GM11168 (cell line): ENCODE results near the gene IL17RD.

Source experiments
- in situ Hi-C: fragments of 300-500 bp; cut with MboI; formaldehyde crosslinking; loops from one replicate; pipeline ENCODE4 v1.12.0; 2022; ENCODE audit warnings: low sequenced_read_pairs; ENCODE audit not compliant: unreplicated experiment

IL17RD gene

GRCh38 chr3:57076422-57076951 is 88.7 kb downstream of the IL17RD start:
- in situ Hi-C loops = no loop called here

GRCh38 chr3:57074135-57074534 is 91.0 kb downstream of the IL17RD start:
- in situ Hi-C loops = no loop called here

DNA sequence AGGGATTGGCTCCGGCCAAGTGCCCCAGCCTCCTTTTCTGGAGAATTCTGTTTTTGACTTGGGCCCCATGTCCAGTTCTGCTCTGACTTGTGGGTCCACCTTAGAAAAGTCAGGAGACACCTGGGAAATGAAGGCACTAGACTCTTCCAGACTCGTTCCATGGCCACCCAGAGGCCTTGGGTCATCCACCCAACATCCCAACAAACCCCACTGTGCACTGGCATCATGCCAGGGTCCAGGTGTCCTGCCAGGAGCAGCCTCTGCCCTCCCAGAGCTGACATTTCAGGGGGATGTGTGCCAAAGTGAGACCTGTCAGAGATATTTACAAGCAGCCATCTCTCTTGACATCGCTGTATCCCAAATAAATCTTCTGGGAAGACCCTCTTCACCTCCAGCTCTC is 91.5 kb downstream of the IL17RD start:
- in situ Hi-C loops = no loop called here

GRCh38 chr3:57069503-57069902 is 95.7 kb downstream of the IL17RD start:
- in situ Hi-C loops = no loop called here

DNA sequence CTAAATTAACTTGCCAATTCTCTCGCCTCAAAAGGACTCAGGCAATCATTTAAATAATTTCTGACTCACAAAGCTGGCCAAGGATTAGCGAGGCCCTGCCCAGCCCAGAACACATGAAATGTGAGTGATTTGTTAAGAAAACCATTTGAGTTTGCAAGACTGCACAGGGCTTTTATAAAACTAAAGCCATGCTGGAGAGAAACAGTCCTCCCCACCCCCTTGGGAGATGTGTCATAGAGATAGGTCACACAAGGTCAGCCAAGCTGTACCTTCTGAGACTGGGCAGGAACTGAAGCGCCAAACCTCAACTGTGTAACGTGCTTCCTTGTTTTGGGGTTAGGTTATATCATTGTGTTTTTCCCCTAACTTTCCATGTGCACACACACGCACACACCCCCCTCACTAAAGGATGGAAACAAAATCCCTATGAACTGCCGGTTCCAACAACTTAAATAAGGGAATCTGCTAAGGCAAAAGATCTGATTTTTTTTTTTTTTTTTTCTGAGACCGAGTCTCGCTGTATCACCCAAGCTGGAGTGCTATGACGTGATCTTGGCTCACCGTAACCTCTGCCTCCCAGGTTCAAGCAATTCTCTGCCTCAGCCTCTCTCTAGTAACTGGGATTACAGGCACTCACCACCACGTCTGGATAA is 96.6 kb downstream of the IL17RD start:
- in situ Hi-C loops = no loop called here

DNA sequence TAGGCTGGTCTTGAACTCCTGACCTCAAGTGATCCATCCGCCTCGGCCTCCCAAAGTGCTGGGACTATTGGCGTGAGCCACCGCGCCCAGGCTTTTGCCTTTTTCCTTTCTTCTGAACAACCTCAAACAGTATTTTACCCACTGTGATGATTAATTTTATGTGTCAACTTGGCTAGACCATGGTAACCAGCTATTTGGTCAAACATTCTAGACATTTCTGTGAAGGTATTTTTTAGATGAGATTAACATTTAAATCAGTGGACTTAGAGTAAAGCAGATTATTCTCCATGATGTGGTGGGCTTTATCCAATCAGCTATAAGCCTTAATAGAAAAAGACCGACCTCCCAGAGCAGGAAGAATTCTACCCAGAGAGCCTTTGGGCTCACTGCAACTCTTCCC is 98.7 kb downstream of the IL17RD start:
- in situ Hi-C loops = no loop called here

DNA sequence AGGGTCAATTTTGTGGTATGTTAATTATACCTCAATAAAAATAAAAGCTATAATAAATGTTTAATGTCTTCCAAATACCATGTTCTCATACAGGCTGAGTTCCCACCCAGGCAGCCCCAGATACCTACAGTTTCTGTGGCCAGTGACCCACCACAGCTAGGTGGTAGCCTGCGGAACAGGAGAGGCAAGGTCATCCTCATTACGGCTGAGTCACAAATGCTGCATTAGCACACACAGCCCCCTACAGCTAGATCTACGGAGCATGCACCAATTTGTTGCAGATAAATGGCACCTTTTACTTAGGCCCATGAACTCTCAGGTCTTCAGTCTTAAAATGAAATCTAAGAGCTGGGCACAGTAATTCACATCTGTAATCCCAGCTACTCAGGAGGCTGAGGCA is 99.6 kb downstream of the IL17RD start:
- in situ Hi-C loops = no loop called here

DNA sequence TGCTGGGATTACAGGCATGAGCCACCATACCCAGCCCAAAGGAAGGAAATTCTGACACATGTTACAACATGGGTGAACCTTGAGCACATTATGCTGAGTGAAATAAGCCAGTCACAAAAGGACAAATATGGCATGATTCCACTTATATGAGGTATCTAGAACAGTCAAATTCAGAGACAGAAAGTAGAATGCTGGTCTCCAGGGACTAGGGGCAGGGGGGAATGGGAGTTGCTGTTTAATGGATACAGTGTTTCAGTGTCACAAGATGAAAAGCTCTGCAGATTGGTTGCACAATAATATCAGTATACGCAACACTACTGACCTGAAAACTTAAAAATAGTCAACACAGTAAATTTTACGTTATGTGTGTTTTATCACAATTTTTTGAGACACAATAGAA is 100.6 kb downstream of the IL17RD start:
- in situ Hi-C loops = no loop called here

- in situ Hi-C loops = no loop called here
Measured at GRCh38 chr3:57064001-57064400, 101.2 kb downstream of the IL17RD start.

DNA sequence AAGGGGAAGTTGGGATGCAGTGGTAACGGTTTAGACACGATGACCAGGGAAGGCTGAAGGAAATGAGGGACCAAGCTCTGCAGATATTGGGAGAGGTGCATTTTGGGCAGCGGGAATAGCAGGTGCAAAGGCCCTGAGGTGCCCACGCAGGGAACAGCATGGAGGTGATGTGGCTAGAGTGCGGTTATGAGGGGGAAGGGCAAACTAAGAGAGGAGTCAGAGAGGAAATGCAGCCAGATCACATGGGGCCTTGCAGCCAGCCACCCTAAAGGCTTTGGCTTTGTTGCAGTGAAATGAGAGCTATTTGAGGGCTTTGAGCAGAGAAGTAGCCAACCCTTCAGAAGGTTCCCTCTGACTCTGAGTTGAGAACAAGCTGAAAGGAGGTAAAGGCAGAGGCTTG is 102.1 kb downstream of the IL17RD start:
- in situ Hi-C loops = no loop called here

GRCh38 chr3:57062101-57062631 is 103.0 kb downstream of the IL17RD start:
- in situ Hi-C loops = no loop called here

- in situ Hi-C loops = no loop called here
Measured at GRCh38 chr3:57061556-57061955, 103.6 kb downstream of the IL17RD start.

GRCh38 chr3:57060089-57060821 is 104.9 kb downstream of the IL17RD start, which contains the start of gene SPATA12:
SPATA12 (plus strand) TSS chr3:57060664; CDS start chr3:57073695, 13,031 bp downstream.
- in situ Hi-C loops = no loop called here

- in situ Hi-C loops = no loop called here
Measured at GRCh38 chr3:57059411-57059810, 105.7 kb downstream of the IL17RD start.

DNA sequence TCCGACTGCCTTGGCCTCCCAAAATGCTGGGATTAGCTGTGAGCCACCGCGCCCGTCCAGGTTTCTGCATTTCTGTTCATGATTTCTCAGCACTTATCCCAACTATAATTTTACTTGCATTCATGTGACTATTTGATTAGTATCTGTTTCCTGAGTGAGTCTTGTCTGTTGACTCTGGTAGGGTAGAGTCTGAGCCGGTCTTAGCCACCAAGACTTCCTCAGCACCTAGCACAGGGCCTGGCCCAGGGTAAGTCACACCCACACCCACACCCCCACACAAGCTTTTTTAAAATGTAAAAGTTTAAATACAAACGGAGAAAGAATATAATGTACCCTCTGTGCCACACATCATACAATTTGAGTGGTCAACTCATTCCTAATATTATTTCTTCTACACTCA is 107.8 kb downstream of the IL17RD start:
- in situ Hi-C loops = no loop called here

DNA sequence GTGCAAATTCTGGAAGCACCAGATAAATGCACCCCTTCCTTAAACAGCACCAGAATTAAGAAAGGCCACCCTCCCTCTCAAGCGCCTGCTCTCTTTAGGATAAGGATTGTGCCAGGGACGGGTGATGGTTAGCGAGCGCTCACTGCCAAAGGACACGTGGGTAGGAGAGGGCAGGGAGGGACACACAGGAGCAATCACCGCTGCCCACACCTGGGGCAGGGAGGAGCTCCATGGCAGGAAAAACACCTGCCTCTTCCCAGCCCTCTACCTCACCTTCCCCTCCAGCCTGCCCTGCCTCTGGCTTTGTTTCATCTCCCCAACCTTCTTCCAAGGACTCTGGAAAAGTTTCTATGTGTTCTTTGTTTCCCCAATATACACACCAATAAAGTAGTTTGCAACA is 112.0 kb downstream of the IL17RD start:
- in situ Hi-C loops = no loop called here

GRCh38 chr3:57052662-57053061 is 112.5 kb downstream of the IL17RD start:
- in situ Hi-C loops = no loop called here

DNA sequence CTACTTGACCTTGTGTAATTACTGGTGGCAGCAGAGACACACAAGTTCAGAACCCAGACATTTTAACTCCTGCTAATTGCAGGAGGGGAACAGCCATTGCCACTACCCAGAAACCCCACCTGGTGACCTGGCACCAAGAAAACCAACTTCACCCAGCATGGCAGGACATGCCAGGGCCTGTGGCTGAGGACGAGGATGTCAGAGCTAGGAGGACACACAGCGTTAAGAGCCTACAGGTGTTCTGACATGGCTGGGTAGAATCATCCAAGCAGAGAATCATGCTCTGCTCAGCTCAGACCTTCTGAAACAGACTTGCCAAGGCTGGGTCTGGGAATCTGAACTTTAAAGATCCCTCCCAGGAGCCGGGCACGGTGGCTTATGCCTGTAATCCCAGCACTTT is 116.4 kb downstream of the IL17RD start:
- in situ Hi-C loops = no loop called here

DNA sequence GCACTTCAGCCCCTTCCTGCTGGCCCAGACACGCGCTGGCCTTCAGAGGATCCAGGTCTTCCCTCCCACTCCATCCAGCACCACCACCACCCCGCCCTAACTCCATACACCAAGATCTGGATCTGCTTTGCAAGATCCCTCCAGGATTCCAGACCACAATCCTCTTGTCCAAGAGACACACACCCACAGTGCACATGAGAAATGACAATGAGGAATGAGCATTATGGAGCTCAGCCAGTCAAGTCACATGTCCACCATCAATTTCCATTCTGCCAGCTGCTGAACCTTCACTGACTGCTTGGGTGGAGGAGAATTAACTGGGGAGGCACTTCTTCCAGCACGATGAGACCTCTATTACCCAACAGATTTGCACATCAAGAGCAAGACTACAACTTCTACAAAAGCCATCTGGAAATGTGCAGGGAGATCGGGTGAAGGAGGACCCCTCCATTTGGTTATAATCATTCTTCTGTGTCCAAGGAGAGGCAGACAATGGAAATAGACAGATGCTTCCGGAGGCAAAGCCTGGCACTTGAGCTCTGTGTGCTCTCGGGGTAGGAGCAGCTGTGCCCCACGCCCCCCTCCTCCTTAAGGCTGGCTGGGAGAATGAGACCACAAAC is 117.0 kb downstream of the IL17RD start:
- in situ Hi-C loops = no loop called here

DNA sequence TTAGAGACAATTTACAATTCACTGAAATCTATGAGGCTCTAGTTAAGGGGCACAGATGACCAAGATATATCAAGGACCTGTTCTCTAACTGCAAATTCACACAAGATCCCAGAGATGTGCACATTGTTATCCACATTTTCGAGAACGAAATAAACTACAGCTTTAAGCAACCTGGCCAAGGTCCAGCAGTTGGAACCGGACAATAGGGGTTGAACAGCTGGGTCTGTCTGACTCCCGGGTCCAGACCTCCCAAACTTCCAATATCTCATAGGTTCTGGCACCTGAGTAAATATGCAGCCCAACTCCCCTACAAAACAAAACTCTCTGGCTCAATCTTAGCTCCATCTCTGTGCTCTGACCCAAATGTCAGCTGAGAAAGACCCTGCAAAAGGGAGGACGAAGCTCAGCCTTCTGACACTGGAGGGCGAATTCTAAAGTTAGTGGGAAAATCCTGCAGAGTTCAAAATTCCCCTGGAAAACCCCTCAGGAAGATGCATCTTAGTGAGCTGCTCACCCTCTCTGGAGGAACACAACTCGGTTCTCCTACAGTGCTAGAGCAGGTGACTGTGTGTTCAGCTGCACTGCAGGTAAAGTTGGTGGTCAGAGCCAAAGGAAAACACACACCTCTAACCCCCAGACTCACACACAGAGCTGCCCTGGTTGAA is 118.9 kb downstream of the IL17RD start:
- in situ Hi-C loops = no loop called here
